Stimulated activated memory B cell treated with anti-CD40 and anti-IgM and Interleukin-4, amounts not matched to agents 10 μg/mL and 1 μg/mL and 100 μg/mL, for 72 hours (primary cell): Measurements from ENCODE around the gene PCED1B.
A peak's percentile ranks its signal among the peaks of the same experiment; 100 is the strongest.

Experiments used
- ATAC-seq: fragments of 150-1000 bp; cut with Tn5 transposase; 2 replicates; pipeline ENCODE4 v1.10.0; 2021
- H3K27ac Mint-ChIP-seq: one replicate; pipeline ENCODE4 v1.8.0; 2022; ENCODE audit warnings: mild to moderate bottlenecking, mixed read lengths
- H3K27me3 Mint-ChIP-seq: one replicate; pipeline ENCODE4 v1.8.0; 2022; ENCODE audit warnings: mixed read lengths
- H3K36me3 Mint-ChIP-seq: one replicate; pipeline ENCODE4 v1.8.0; 2022; ENCODE audit warnings: mixed read lengths
- H3K4me1 Mint-ChIP-seq: one replicate; pipeline ENCODE4 v1.8.0; 2022; ENCODE audit warnings: mixed read lengths
- H3K4me3 Mint-ChIP-seq: one replicate; pipeline ENCODE4 v1.8.0; 2022; ENCODE audit warnings: mild to moderate bottlenecking, moderate library complexity, mixed read lengths
- H3K9me3 Mint-ChIP-seq: one replicate; pipeline ENCODE4 v1.8.0; 2022; ENCODE audit warnings: mixed read lengths

Gene PCED1B

GRCh38 chr12:47077206-47078085 is 2.0 kb upstream of the PCED1B start:
- Mint-ChIP-seq H3K36me3 (peaks cover 8% of the 10 kb centered on the region), H3K4me3 (no peak overlapping the region), H3K27ac (no peak overlapping the region), H3K9me3 (no peaks in the 10 kb centered on the region), H3K27me3 (no peaks in the 10 kb centered on the region), H3K4me1 (peaks cover 30% of the 10 kb centered on the region)
- no peak for ATAC-seq

- H3K27me3 Mint-ChIP-seq: no peaks in the 10 kb centered on the region
- no peak overlapping the region for H3K4me3 Mint-ChIP-seq
- H3K27ac Mint-ChIP-seq: no peak overlapping the region
- no peaks in the 10 kb centered on the region for H3K9me3 Mint-ChIP-seq
- peaks cover 36% of the 10 kb centered on the region for H3K4me1 Mint-ChIP-seq
- H3K36me3 Mint-ChIP-seq: peaks cover 11% of the 10 kb centered on the region
- no peak for ATAC-seq
These were observed 1.4 kb upstream of the PCED1B start for GRCh38 chr12:47078086-47078395.

GRCh38 chr12:47078733-47079467 is 521 bp upstream of the PCED1B start:
- ATAC-seq: peak; percentile 54
- Mint-ChIP-seq H3K27ac (peak overlapping the region; percentile 92), H3K4me3 (peak overlapping the region; percentile 98), H3K27me3 (no peaks in the 10 kb centered on the region), H3K36me3 (peaks cover 11% of the 10 kb centered on the region), H3K4me1 (peaks cover 45% of the 10 kb centered on the region), H3K9me3 (no peaks in the 10 kb centered on the region)

GRCh38 chr12:47079981-47080724 is 732 bp downstream of the PCED1B start:
- Mint-ChIP-seq H3K4me3 (peak overlapping the region; percentile 94), H3K27ac (peak overlapping the region; percentile 92), H3K36me3 (peaks cover 11% of the 10 kb centered on the region), H3K9me3 (no peaks in the 10 kb centered on the region), H3K27me3 (no peaks in the 10 kb centered on the region), H3K4me1 (peaks cover 57% of the 10 kb centered on the region)
- peak; percentile 66 for ATAC-seq

- Mint-ChIP-seq H3K36me3 (peaks cover 11% of the 10 kb centered on the region), H3K27ac (peak overlapping the region; percentile 92), H3K4me3 (peak overlapping the region; percentile 94), H3K9me3 (no peaks in the 10 kb centered on the region), H3K27me3 (no peaks in the 10 kb centered on the region), H3K4me1 (peaks cover 65% of the 10 kb centered on the region)
- peak; percentile 65 for ATAC-seq
These were observed 1.5 kb downstream of the PCED1B start for GRCh38 chr12:47080725-47081502.

- Mint-ChIP-seq H3K36me3 (peaks cover 11% of the 10 kb centered on the region), H3K27ac (peak overlapping the region; percentile 92), H3K4me3 (no peak overlapping the region), H3K4me1 (peaks cover 68% of the 10 kb centered on the region), H3K9me3 (no peaks in the 10 kb centered on the region), H3K27me3 (no peaks in the 10 kb centered on the region)
- no peak for ATAC-seq
These were observed 2.9 kb downstream of the PCED1B start for GRCh38 chr12:47082283-47082682.

- Mint-ChIP-seq H3K27me3 (no peaks in the 10 kb centered on the region), H3K27ac (peak overlapping the region; percentile 1), H3K4me1 (peaks cover 68% of the 10 kb centered on the region), H3K36me3 (peaks cover 11% of the 10 kb centered on the region), H3K9me3 (no peaks in the 10 kb centered on the region), H3K4me3 (no peak overlapping the region)
- no peak for ATAC-seq
These were observed 3.6 kb downstream of the PCED1B start for GRCh38 chr12:47082796-47083621.

GRCh38 chr12:47084172-47084571 is 4.8 kb downstream of the PCED1B start:
- Mint-ChIP-seq H3K9me3 (no peaks in the 10 kb centered on the region), H3K27ac (peak overlapping the region; percentile 77), H3K27me3 (no peaks in the 10 kb centered on the region), H3K4me1 (peaks cover 61% of the 10 kb centered on the region), H3K4me3 (no peak overlapping the region), H3K36me3 (peaks cover 9% of the 10 kb centered on the region)
- no peak for ATAC-seq

- no peaks in the 10 kb centered on the region for H3K27me3 Mint-ChIP-seq
- H3K4me1 Mint-ChIP-seq: peaks cover 53% of the 10 kb centered on the region
- ATAC-seq: peak; percentile 85
- H3K27ac Mint-ChIP-seq: peak overlapping the region; percentile 77
- peaks cover 12% of the 10 kb centered on the region for H3K36me3 Mint-ChIP-seq
- peaks cover under 1% of the 10 kb centered on the region for H3K9me3 Mint-ChIP-seq
- peak overlapping the region; percentile 47 for H3K4me3 Mint-ChIP-seq
These were observed 6.4 kb downstream of the PCED1B start for GRCh38 chr12:47085815-47086252.

GRCh38 chr12:47087088-47087688 is 7.8 kb downstream of the PCED1B start:
- H3K9me3 Mint-ChIP-seq: peaks cover 4% of the 10 kb centered on the region
- H3K27me3 Mint-ChIP-seq: no peaks in the 10 kb centered on the region
- no peak for ATAC-seq
- H3K4me3 Mint-ChIP-seq: no peak overlapping the region
- H3K4me1 Mint-ChIP-seq: peaks cover 40% of the 10 kb centered on the region
- peaks cover 14% of the 10 kb centered on the region for H3K36me3 Mint-ChIP-seq
- no peak overlapping the region for H3K27ac Mint-ChIP-seq

- Mint-ChIP-seq H3K4me3 (no peak overlapping the region), H3K27ac (no peak overlapping the region), H3K36me3 (peaks cover 10% of the 10 kb centered on the region), H3K27me3 (no peaks in the 10 kb centered on the region), H3K9me3 (peaks cover 4% of the 10 kb centered on the region), H3K4me1 (peaks cover 32% of the 10 kb centered on the region)
- ATAC-seq: no peak
These were observed 8.9 kb downstream of the PCED1B start for GRCh38 chr12:47088021-47088944.

- no peak for ATAC-seq
- peaks cover 20% of the 10 kb centered on the region for H3K36me3 Mint-ChIP-seq
- no peak overlapping the region for H3K4me3 Mint-ChIP-seq
- H3K9me3 Mint-ChIP-seq: peaks cover 4% of the 10 kb centered on the region
- H3K27me3 Mint-ChIP-seq: no peaks in the 10 kb centered on the region
- H3K4me1 Mint-ChIP-seq: peaks cover 29% of the 10 kb centered on the region
- no peak overlapping the region for H3K27ac Mint-ChIP-seq
These were observed 11.6 kb downstream of the PCED1B start for GRCh38 chr12:47091009-47091408.

- Mint-ChIP-seq H3K4me3 (no peak overlapping the region), H3K27me3 (no peaks in the 10 kb centered on the region), H3K4me1 (peaks cover 27% of the 10 kb centered on the region), H3K9me3 (peaks cover 4% of the 10 kb centered on the region), H3K36me3 (peaks cover 20% of the 10 kb centered on the region), H3K27ac (no peak overlapping the region)
- ATAC-seq: no peak
These were observed 15.4 kb downstream of the PCED1B start for GRCh38 chr12:47094804-47095203.
